Stimulated activated CD4-positive, alpha-beta T cell treated with anti-CD3 and anti-CD28 coated beads, Interleukin-1b, Interleukin-23, amount 100 ng/mL, for 4 hours (primary cell): ENCODE results near the gene CDH4.

Source experiments
- DNase-seq, 2 donors: peaks; one replicate each; pipeline ENCODE4 v3.0.0-alpha.2; 2020; ENCODE audit warnings: low read depth in 2 of 2

Gene CDH4

DNA sequence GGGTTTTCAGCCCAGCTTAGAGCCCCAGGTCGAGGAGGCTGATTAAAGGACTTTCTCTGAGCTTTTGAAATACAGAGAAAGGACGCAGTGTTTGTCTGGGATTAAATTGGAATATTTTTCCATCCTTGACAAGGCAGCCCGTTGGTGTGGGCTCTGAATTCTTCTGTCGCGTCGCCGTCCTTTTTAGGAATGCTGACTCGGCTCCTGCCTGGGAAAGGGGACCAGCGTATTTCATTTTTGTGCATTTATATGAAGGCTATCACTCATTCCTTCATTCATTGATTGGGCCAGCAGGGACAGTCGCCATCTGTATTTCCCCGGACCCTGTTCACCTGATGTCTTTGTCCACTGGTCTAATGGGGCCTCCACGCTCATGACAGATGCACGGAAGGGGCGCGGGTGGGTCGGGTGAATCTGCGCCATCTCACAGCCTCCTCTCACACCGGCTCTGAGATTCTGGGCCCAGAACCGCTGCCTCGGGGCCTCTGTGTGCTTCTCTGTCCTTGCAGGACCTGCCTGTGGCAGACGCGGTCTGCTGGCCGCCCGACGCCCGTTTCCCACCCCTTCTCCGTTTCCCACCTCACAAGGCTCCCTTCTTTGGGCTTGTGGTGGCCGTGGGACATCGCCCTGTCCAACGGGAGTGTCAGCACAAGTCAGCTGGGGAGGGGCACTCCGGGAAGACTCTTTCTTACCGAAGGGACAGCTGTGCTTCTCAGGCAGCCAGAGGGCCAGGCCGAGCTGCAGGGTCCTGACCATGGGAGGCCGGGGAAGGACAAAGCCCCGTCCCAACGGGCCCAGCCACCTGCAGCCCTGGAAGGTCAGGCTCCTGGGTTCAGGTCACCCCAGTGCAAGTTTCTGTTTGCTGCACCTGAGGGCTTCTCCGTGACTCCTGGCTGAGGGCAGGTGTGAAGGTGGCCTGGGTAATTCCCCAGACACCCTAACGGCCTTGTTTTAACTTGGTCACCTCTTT lies 656.3 kb downstream of the CDH4 start:
- DNase-seq = no peak

GRCh38 chr20:61909028-61909427 lies 657.0 kb downstream of the CDH4 start:
- DNase-seq = no peak

DNA sequence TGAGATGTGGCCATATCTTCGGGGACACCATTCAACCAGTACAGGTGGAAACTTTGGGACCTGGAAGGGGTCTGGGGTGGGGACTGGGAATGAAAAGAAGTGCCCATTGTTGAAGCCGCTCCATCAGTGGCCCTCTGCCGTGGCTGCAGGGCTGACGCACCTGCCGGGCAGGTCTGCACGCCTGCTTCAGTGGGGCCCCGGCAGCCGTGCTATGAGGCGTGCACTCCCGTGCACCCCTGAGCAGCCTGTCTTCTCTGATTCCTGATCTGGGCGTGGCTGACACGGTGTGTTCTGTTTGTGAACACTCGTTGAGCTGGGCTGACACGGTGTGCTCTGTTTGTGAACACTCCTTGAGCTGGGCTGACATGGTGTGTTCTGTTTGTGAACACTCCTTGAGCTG lies 657.8 kb downstream of the CDH4 start:
- no peak for DNase-seq

DNA sequence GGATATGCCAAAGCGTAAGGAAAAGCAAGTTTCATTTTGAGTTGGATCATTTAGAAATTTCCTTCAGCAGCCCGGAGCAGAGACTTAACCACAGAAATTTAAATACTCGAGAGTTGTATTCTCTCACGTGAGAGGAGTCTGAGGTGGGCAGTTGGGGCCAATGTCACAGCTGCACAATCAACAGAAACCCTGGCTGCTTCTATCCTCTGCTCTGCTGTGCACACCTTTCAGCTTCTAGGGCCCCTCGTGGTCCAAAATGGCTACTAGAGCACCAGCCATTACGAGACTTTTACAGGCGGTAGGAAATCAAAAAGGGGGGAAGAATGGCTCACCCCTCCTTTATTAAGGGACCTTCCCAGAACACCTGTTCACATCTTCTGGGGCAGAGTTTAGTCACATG lies 659.8 kb downstream of the CDH4 start:
- DNase-seq = no peak

DNA sequence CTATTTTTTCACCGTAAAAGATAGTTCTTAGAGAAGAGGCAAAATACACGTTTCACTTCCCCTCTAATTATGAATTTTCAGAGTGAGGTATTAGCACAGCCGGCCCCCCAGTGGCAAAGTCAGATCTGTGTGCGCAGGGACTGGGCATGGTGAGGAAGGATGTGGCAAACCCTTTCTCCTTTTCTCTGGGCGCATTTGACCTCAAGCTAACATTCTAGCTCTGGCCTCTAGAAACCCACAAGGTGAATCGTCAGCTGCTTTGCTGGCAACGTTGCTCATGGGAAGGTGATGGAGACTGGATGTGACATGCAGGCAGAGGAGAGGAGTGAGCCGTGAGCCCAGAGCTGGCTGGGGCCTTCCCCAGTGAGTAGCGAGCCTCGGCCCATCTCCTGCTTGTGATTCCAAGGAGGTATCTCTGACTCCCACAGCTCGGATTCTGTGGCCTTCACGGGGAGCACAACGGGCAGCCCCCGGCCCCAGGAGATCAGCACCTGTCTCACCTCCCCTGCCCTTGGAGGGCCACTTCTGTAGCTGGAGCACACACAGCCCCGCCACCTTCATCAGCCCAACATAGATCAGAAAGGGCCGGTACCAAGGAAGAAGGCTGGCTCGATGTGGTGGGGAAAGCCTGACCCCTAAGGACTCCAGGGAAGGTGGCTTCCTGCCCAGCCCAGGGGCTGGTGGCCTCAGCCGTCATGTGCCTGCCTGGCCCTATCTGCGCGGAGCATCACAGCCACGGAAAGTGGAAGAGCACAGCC lies 660.8 kb downstream of the CDH4 start:
- DNase-seq = no peak

DNA sequence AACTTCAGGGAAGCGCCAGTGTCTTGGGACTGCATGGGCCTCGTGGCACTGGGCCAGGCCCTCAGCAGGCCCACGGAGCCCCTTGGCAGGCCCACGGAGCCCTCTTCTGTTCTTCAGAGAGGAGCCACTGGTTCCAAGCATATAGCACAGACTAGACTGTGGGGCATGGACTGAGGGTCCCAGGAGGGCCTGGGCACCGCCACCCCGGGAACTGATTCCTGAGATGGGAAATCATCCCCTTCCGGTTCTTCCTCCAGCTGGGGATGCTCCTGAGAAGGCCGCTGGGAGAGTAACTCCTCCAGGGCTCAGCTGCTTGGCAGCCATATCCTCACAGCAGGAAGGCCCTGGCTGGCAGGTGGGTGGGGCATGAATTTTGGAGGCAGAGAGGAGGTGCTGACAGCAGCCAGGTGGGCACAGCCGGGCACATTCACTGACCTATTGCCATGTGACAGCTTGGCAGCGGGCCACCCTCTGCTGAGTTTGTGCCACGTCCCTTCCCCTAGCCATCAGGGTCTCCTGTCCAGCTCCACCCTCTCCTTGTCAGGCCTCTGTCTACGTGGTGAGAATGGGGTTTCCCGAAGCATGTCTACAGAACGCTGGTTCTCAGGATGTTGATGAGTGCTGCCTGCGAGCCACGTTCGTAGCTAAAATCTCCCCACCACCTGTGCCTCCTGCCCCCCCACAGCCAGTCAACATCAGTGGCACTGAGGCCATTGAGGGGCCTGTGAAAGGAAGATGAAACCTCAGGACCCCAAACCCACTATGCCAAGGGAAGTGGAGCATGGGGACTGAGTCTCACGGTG lies 661.6 kb downstream of the CDH4 start:
- no peak for DNase-seq

- DNase-seq = no peak
Measured at GRCh38 chr20:61915101-61915500, 663.0 kb downstream of the CDH4 start.

DNA sequence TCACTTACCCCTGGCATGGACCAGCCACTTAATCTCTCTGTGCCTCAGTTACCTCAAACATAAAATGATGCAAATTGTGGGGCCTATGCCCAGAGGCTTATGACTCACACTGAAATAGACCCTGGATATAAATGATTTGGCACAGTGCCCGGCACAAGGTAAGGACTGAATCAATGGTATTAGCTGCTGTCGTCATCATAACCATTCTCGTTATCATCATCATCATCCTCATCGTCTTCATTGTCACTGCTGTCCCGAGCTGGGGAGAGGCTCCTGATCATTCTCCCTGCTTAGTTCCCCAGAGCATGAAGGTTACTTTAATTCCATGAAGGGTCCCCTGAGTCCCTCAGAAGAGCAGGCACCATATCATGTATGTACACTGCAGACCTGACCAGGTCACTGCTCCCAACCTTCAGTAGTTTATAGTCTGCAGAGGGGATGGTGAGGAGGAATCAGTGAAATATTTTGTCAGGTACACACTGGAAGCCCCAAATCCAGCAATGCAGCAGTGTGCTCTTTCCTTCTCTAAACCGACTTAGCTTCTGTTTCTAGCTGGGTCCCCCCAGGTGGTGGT lies 664.3 kb downstream of the CDH4 start:
- no peak for DNase-seq

DNA sequence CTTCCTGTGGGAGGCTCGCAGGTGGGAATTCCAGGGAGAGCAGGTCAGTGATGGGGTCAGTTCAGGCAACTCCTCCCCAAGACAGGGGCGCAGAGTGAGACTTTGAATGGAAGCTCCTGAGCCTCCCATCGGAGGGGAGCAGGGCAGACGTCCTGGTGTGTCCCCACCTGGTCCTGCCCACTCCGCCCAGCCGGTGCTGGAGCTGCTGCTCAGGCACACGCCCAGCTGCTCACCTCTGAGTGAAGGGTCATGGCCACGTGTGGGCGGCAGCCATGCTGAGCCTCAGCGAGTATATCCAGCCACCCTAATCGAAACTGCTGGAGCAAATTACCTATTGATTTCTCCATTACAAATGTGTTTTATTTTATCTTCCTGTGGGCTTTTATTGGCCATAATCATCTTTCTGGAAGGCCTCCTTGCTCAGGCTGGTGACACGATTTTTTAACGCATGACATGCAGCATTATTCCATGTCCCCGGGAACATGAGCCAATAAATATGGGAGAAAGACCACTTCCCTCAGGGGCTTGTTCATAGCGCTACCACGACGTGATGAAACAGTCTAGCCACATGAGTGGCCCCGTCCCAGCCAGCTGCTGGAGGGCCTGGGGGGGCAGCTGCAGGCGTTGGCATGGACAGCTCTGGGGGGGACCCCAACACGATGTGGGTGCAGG lies 665.5 kb downstream of the CDH4 start:
- no peak for DNase-seq

DNA sequence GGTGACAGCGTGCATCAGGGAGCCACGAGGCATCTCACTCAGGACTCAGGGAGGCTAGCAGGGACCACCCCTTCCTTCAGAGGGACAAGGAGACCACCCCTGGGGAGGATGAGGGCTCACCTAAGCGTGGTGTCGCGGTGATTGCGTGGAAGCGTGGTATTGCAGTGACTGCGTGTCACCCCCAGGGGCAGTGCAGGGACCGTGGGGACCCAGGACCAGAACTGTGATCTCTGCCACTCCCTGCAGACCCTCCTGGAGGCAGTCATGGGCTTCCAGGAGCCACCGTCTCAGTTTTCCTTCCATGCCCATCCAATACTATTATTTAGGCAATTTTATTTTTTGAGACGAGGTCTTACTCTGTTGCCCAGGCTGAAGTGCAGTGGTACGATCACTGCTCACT lies 666.5 kb downstream of the CDH4 start:
- DNase-seq = no peak

GRCh38 chr20:61919239-61919638 lies 667.2 kb downstream of the CDH4 start:
- no peak for DNase-seq

DNA sequence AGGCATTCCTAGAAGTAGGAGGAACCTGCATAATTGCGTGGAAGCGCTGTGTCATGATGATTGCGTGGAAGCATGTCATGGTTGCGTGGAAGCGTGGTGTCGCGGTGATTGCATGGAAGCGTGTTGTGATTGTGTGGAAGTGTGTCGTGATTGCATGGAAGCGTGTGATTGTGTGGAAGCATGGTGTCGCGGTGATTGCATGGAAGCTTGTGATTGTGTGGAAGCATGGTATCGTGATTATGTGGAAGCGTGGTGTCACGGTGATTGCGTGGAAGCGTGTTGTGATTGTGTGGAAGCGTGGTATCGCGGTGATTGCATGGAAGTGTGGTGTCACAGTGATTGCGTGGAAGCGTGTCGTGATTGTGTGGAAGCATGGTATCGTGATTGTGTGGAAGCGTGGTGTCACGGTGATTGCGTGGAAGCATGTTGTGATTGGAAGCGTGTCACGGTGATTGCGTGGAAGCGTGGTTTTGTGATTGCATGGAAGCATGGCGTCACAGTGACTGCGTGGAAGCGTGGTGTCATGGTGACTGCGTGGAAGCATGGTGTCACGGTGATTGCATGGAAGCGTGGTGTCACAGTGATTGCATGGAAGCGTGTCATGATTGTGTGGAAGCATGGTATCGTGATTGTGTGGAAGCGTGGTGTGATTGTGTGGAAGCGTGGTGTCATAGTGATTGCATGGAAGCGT lies 667.8 kb downstream of the CDH4 start:
- no peak for DNase-seq

DNA sequence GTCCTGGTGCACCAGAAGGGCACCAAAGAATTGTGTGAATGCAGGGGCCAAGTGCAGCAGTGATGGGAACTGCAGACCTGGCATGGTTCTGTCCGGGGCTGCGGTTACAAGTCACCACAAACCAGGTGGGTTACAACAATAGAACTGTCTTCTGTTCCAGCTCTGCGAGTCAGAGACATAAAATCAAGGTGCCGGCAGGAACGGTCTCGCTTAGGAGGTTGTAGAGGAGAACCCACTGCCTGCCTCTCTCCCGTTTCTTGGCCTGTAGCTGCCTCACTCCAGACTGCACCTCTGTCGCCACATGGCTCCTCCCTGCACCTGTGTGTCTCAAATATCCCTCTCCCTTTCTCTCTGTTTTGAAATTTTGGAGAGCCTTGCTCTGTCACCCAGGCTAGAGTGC lies 670.4 kb downstream of the CDH4 start:
- no peak for DNase-seq

DNA sequence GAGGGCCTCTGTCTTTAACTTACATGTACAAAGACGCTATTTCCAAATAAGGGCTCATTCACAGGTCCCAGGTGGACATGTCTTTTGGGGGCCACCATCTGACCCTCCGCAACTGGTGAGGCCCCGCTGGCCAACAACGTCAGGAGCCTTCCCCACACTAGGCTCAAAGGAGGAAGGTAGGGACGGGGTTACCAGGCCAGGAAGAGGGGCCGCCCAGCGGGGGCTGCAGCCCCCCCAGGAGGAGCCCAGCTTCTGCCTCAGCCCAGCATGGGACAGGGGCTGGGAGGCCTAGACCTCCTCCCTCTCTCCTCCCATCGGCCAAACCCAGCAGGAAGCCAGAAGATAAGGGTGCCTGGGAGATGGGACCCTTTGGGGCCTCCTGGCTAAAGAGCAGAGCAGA lies 670.9 kb downstream of the CDH4 start:
- no peak for DNase-seq

DNA sequence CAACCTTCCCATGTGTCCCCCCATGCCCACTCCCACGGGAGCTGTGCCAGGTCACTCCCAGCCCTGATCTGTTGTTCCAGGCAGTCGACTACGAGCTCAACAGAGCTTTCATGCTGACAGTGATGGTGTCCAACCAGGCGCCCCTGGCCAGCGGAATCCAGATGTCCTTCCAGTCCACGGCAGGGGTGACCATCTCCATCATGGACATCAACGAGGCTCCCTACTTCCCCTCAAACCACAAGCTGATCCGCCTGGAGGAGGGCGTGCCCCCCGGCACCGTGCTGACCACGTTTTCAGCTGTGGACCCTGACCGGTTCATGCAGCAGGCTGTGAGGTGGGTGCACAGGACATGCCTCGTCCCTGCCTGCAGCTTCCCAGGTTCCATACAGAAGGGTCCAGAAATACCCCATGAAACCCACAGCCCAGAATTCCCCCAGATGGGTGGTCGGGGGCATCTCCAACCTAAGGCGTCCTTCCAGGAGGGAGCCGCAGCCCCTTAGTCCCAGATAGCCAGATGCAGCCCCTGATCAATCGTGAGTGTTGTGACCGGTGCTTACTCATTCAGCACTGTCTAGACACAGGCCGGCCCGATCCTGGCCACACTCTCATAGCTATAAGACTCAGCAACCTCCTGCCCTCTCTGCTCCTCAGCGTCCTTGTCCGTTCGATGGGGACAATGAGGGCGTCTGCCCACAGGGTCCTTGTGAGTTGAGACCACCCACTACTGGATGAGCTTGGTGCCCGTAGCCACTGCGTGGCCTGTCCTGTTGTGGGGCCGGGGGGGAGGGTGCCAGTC lies 671.5 kb downstream of the CDH4 start:
- no peak for DNase-seq

DNA sequence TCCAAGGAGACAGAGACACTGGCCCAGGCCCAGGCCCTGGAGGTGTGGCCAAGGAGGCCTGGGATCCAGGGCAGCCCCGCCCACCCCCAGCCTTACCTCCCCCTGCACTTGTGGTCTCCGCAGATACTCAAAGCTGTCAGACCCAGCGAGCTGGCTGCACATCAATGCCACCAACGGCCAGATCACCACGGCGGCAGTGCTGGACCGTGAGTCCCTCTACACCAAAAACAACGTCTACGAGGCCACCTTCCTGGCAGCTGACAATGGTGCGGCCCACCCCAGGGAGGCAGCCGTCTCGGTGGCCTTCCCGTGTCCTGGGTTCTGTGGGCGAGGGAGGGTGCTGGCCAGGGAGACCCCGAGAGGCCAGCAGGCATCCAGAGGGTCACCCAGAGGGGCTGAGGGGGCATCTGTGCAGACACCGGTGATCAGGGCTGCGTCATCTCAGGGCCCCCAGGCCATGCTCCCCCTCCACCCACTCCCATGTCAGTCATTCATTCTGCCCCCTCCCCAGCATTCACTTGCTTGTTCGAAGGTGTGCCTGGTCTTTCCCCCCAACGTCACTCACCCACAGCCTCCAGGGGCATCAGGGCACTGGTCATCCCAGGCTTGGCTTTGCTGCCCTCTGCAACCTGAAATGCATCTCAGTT lies 672.3 kb downstream of the CDH4 start:
- no peak for DNase-seq

DNA sequence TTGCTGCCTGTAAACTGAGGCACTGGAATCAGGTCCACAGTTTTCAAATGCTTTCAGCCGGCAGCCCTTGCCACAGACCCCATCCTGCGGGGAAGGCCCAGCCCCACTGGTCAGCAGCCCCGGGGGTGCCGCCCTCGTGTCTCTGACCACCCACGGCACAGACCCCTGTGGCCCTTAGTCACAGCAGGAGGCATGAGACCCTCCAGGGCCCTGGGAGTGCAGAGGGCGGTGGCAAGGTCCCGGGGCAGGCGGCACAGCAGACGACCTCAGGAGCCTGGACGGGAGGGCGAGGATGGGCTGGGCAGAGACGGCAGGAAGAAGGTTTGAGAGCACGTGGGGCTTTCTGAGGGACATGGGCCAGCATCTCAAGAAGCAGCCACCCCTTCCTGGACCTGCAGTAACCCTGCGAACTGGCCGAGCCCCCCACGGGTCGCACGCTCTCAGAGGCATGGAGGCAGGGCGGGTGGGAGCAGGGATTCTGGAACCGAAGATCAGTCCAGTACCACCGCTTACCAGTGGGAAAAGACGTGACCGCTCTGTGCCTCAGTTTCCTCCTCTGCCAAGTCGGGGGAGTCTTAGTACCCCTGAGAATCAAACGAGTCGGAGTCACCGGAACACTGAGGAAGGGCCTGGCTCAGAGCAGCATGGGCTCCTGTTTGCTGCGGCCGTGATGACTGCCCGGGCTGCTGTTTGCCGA lies 672.9 kb downstream of the CDH4 start:
- DNase-seq = no peak

DNA sequence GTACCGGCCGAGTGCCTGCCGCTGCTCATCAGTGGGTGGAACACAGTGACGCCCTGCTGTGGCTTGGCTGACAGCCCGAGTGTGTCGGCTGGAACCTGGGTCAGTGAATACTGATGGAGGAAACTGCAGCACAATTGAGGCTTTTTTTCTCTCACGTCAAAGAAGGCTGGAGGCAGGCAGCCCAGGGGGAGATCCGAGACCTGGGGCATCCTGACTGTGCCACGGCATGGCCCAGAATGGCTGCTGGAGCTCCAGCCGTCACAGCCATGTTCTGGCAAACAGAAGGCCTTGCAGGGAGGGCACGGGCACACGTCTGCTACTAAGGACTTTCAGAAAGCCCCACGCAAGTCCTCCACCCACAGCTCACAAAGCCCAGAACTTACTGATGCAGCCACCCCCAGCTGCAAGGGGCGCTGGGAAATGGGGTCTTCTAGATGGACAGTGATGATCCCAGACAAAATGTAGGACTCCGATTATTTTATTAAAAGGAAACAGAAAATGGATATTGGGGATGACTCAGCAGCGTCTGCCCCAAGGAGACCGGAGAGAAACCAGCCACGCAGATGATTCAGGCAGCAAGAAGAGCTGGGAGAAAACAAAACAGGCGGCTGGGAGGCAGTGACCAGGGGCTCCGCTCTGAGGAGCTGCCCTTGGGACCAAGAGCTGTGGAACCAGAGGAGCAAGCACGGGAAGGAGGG lies 673.6 kb downstream of the CDH4 start:
- DNase-seq = no peak
